Astrocyte of the spinal cord (primary cell): ENCODE measurements around the gene ING1.

Source experiments
- DNase-seq: peaks from one replicate; pipeline ENCODE4 v3.0.0; 2011; ENCODE audit warnings: low read depth, low spot score
- H3K4me3 ChIP-seq: 2 replicates; pipeline ENCODE4 v1.5.1; 2011; ENCODE audit warnings: low read depth, mild to moderate bottlenecking, low read length, moderate library complexity
- CTCF ChIP-seq: IDR thresholded peaks from 2 replicates; pipeline ENCODE4 v1.5.1; 2012; ENCODE audit warnings: low read depth, mild to moderate bottlenecking, low read length, inconsistent platforms
- in situ Hi-C: cut with HindIII; loops from 2 replicates; pipeline ENCODE4 v1.10.0; 2017; ENCODE audit warnings: low sequenced_read_pairs

Gene ING1

GRCh38 chr13:110683203-110683883 is 30.2 kb upstream of the ING1 start:
- in situ Hi-C loops = no loop called here
- TF ChIP-seq CTCF = peak; percentile 69
- no peak overlapping the region for H3K4me3 ChIP-seq
- peak; percentile 28 for DNase-seq

- in situ Hi-C loops = no loop called here
- DNase-seq = no peak
- TF ChIP-seq CTCF = no peak
These were observed 29.6 kb upstream of the ING1 start for GRCh38 chr13:110683921-110684320.

GRCh38 chr13:110684388-110685056 is 29.0 kb upstream of the ING1 start:
- TF ChIP-seq CTCF = no peak
- DNase-seq = no peak
- no peak overlapping the region for H3K4me3 ChIP-seq
- in situ Hi-C loops = no loop called here

More at GRCh38 chr13:110683921-110684320, 29.6 kb upstream of the ING1 start:
- no peak overlapping the region for H3K4me3 ChIP-seq

GRCh38 chr13:110685305-110686020 is 28.0 kb upstream of the ING1 start:
- no peak overlapping the region for H3K4me3 ChIP-seq
- in situ Hi-C loops = no loop called here
- TF ChIP-seq CTCF = no peak
- DNase-seq = peak; percentile 46

GRCh38 chr13:110687736-110688135 is 25.8 kb upstream of the ING1 start:
- no peak for TF ChIP-seq CTCF
- in situ Hi-C loops = no loop called here
- H3K4me3 ChIP-seq = no peak overlapping the region
- no peak for DNase-seq

- no peak for TF ChIP-seq CTCF
- DNase-seq = no peak
- H3K4me3 ChIP-seq = no peak overlapping the region
- in situ Hi-C loops = no loop called here
These were observed 24.5 kb upstream of the ING1 start for GRCh38 chr13:110689041-110689440.
